Measurements from ENCODE around the gene PRKRIP1. TPM values are rescaled to one million over a fixed set of nuclear protein-coding genes. Genes with fewer than 3 reads are reported as not detected.

The PRKRIP1 gene
- total RNA-seq, 1 donor from 2014 or later, result 11.1 TPM

GRCh38 chr7:102424129-102424551 is 28.0 kb downstream of the PRKRIP1 start:
- no peaks in the 10 kb centered on the region for H3K4me1 ChIP-seq
- no peak overlapping the region for H3K4me3 ChIP-seq
- intact Hi-C loops (cut with micrococcal nuclease), result no loop called here
- H3K36me3 ChIP-seq, result peaks cover 58% of the 10 kb centered on the region
- TF ChIP-seq CTCF (IDR thresholded peaks at IDR 0.05; ENCODE audit: borderline replicate concordance), result no peak
- DNase-seq, result no peak
- H3K27ac ChIP-seq (replicated peaks), result no peak overlapping the region
- no peaks in the 10 kb centered on the region for H3K9me3 ChIP-seq (replicated peaks)
- H3K27me3 ChIP-seq (ENCODE audit: low read depth), result no peaks in the 10 kb centered on the region

GRCh38 chr7:102424787-102425218 is 28.6 kb downstream of the PRKRIP1 start:
- no peaks in the 10 kb centered on the region for H3K4me1 ChIP-seq
- no peak overlapping the region for H3K4me3 ChIP-seq
- no peaks in the 10 kb centered on the region for H3K27me3 ChIP-seq (ENCODE audit: low read depth)
- no peak for DNase-seq
- intact Hi-C loops (cut with micrococcal nuclease), result no loop called here
- no peak for TF ChIP-seq CTCF (IDR thresholded peaks at IDR 0.05; ENCODE audit: borderline replicate concordance)
- no peak overlapping the region for H3K27ac ChIP-seq (replicated peaks)
- H3K36me3 ChIP-seq, result peaks cover 57% of the 10 kb centered on the region
- no peaks in the 10 kb centered on the region for H3K9me3 ChIP-seq (replicated peaks)

- Histone ChIP-seq H3K9me3 (replicated peaks) (no peaks in the 10 kb centered on the region), H3K4me1 (no peaks in the 10 kb centered on the region), H3K27me3 (ENCODE audit: low read depth) (no peaks in the 10 kb centered on the region), H3K4me3 (no peak overlapping the region), H3K27ac (replicated peaks) (peak overlapping the region; percentile 12), H3K36me3 (peaks cover 56% of the 10 kb centered on the region)
- peak; percentile 45 for DNase-seq
- TF ChIP-seq CTCF (IDR thresholded peaks at IDR 0.05; ENCODE audit: borderline replicate concordance), result no peak
- intact Hi-C loops (cut with micrococcal nuclease), result no loop called here
Measured at GRCh38 chr7:102425639-102426267, 29.6 kb downstream of the PRKRIP1 start.

- no peak overlapping the region for H3K4me3 ChIP-seq
- no peak for DNase-seq
- H3K4me1 ChIP-seq, result no peaks in the 10 kb centered on the region
- peaks cover 49% of the 10 kb centered on the region for H3K36me3 ChIP-seq
- H3K27ac ChIP-seq (replicated peaks), result peak overlapping the region; percentile 12
- no peaks in the 10 kb centered on the region for H3K27me3 ChIP-seq (ENCODE audit: low read depth)
- TF ChIP-seq CTCF (IDR thresholded peaks at IDR 0.05; ENCODE audit: borderline replicate concordance), result no peak
- no peaks in the 10 kb centered on the region for H3K9me3 ChIP-seq (replicated peaks)
- intact Hi-C loops (cut with micrococcal nuclease), result no loop called here
Measured at GRCh38 chr7:102426268-102427018, 30.3 kb downstream of the PRKRIP1 start.

GRCh38 chr7:102427019-102427405 is 30.8 kb downstream of the PRKRIP1 start:
- Histone ChIP-seq H3K27ac (replicated peaks) (peak overlapping the region; percentile 12), H3K27me3 (ENCODE audit: low read depth) (no peaks in the 10 kb centered on the region), H3K36me3 (peaks cover 44% of the 10 kb centered on the region), H3K4me1 (no peaks in the 10 kb centered on the region), H3K4me3 (no peak overlapping the region), H3K9me3 (replicated peaks) (no peaks in the 10 kb centered on the region)
- TF ChIP-seq CTCF (IDR thresholded peaks at IDR 0.05; ENCODE audit: borderline replicate concordance), result no peak
- intact Hi-C loops (cut with micrococcal nuclease), result no loop called here
- no peak for DNase-seq
